HEK293 (cell line): ENCODE data around the gene TBX10.

Experiments used
- KLF10 ChIP-seq: fragments of 450-650 bp; IDR thresholded peaks from 2 replicates; pipeline ENCODE4 v1.5.1; 2018; ENCODE audit warnings: missing biosample characterization, mild to moderate bottlenecking, missing genetic modification characterization
- MEIS1 ChIP-seq: sonication (generic); formaldehyde crosslinking; IDR thresholded peaks from 2 replicates; pipeline ENCODE4 v1.8.1; 2022; ENCODE audit warnings: missing genetic modification reagents, mild to moderate bottlenecking, borderline replicate concordance
- TCF7L2 ChIP-seq: IDR thresholded peaks from 2 replicates; pipeline ENCODE4 v1.6.1; 2011; ENCODE audit warnings: low read depth, mild to moderate bottlenecking, inconsistent platforms, low read length, moderate library complexity, borderline replicate concordance
- TRIM28 ChIP-seq: IDR thresholded peaks from 2 replicates; pipeline ENCODE4 v1.6.1; 2011; ENCODE audit warnings: low read length, control low read depth, borderline replicate concordance
- YY1 ChIP-seq: fragments of 450-650 bp; formaldehyde crosslinking; IDR thresholded peaks from 2 replicates; pipeline ENCODE4 v1.5.1; 2018; ENCODE audit warnings: missing biosample characterization, missing genetic modification characterization
- ZNF2 ChIP-seq: fragments of 450-650 bp; formaldehyde crosslinking; IDR thresholded peaks from 2 replicates; pipeline ENCODE4 v1.5.1; 2016; ENCODE audit warnings: missing biosample characterization, missing genetic modification characterization
- ZNF530 ChIP-seq: fragments of 450-650 bp; formaldehyde crosslinking; IDR thresholded peaks from 2 replicates; pipeline ENCODE4 v1.5.1; 2016; ENCODE audit warnings: low read depth, missing biosample characterization, missing genetic modification characterization
- ZNF621 ChIP-seq: fragments of 450-650 bp; formaldehyde crosslinking; IDR thresholded peaks from 2 replicates; pipeline ENCODE4 v1.5.1; 2017; ENCODE audit warnings: missing biosample characterization, missing genetic modification characterization
- ZNF629 ChIP-seq: fragments of 450-650 bp; formaldehyde crosslinking; IDR thresholded peaks from 2 replicates; pipeline ENCODE4 v1.5.1; 2017; ENCODE audit warnings: missing biosample characterization, missing genetic modification characterization
- TF ChIP-seq, protein P1 (sequence below): fragments of 450-650 bp; formaldehyde crosslinking; IDR thresholded peaks from 2 replicates; pipeline ENCODE4 v1.5.1; 2016; ENCODE audit warnings: missing biosample characterization, missing genetic modification characterization
- TF ChIP-seq, protein P2 (sequence below): fragments of 450-650 bp; IDR thresholded peaks from 2 replicates; pipeline ENCODE4 v1.5.1; 2018; ENCODE audit warnings: missing biosample characterization, mild to moderate bottlenecking, missing genetic modification characterization
- TF ChIP-seq, protein P3 (sequence below): fragments of 450-650 bp; formaldehyde crosslinking; IDR thresholded peaks from 2 replicates; pipeline ENCODE4 v1.5.1; 2016; ENCODE audit warnings: missing biosample characterization, missing genetic modification characterization
- TF ChIP-seq, protein P4 (sequence below): fragments of 450-650 bp; formaldehyde crosslinking; IDR thresholded peaks from 2 replicates; pipeline ENCODE4 v1.5.1; 2016; ENCODE audit warnings: missing biosample characterization, missing genetic modification characterization

DNA sequence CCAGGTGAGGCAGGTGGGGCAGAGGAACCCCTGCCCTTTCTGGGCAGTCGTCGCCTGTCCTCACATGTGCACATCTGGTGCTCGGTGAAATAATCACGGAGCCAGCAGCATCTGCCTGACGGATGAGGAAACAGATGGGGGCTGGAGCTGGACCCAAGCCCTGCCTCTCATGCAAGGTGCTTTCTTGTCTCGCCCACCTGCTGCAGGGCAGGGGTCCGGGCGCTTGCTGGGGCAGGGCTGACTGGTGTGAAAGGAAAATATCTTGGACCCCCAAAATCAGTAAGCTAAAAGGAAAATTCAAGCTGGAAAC, 31.6 kb upstream of the TBX10 start:
- TF ChIP-seq, protein P1, sequence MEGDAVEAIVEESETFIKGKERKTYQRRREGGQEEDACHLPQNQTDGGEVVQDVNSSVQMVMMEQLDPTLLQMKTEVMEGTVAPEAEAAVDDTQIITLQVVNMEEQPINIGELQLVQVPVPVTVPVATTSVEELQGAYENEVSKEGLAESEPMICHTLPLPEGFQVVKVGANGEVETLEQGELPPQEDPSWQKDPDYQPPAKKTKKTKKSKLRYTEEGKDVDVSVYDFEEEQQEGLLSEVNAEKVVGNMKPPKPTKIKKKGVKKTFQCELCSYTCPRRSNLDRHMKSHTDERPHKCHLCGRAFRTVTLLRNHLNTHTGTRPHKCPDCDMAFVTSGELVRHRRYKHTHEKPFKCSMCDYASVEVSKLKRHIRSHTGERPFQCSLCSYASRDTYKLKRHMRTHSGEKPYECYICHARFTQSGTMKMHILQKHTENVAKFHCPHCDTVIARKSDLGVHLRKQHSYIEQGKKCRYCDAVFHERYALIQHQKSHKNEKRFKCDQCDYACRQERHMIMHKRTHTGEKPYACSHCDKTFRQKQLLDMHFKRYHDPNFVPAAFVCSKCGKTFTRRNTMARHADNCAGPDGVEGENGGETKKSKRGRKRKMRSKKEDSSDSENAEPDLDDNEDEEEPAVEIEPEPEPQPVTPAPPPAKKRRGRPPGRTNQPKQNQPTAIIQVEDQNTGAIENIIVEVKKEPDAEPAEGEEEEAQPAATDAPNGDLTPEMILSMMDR = no peak
- no peak for TF ChIP-seq MEIS1 (CRISPR knock-in tag)
- TF ChIP-seq TRIM28 = no peak
- TF ChIP-seq, protein P2, sequence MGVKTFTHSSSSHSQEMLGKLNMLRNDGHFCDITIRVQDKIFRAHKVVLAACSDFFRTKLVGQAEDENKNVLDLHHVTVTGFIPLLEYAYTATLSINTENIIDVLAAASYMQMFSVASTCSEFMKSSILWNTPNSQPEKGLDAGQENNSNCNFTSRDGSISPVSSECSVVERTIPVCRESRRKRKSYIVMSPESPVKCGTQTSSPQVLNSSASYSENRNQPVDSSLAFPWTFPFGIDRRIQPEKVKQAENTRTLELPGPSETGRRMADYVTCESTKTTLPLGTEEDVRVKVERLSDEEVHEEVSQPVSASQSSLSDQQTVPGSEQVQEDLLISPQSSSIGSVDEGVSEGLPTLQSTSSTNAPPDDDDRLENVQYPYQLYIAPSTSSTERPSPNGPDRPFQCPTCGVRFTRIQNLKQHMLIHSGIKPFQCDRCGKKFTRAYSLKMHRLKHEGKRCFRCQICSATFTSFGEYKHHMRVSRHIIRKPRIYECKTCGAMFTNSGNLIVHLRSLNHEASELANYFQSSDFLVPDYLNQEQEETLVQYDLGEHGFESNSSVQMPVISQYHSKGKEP = no peak
- TF ChIP-seq, protein P3, sequence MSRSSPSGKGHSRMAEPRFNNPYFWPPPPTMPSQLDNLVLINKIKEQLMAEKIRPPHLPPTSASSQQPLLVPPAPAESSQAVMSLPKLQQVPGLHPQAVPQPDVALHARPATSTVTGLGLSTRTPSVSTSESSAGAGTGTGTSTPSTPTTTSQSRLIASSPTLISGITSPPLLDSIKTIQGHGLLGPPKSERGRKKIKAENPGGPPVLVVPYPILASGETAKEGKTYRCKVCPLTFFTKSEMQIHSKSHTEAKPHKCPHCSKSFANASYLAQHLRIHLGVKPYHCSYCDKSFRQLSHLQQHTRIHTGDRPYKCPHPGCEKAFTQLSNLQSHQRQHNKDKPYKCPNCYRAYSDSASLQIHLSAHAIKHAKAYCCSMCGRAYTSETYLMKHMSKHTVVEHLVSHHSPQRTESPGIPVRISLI (tag by site-specific recombination) = no peak
- TF ChIP-seq, protein P4, sequence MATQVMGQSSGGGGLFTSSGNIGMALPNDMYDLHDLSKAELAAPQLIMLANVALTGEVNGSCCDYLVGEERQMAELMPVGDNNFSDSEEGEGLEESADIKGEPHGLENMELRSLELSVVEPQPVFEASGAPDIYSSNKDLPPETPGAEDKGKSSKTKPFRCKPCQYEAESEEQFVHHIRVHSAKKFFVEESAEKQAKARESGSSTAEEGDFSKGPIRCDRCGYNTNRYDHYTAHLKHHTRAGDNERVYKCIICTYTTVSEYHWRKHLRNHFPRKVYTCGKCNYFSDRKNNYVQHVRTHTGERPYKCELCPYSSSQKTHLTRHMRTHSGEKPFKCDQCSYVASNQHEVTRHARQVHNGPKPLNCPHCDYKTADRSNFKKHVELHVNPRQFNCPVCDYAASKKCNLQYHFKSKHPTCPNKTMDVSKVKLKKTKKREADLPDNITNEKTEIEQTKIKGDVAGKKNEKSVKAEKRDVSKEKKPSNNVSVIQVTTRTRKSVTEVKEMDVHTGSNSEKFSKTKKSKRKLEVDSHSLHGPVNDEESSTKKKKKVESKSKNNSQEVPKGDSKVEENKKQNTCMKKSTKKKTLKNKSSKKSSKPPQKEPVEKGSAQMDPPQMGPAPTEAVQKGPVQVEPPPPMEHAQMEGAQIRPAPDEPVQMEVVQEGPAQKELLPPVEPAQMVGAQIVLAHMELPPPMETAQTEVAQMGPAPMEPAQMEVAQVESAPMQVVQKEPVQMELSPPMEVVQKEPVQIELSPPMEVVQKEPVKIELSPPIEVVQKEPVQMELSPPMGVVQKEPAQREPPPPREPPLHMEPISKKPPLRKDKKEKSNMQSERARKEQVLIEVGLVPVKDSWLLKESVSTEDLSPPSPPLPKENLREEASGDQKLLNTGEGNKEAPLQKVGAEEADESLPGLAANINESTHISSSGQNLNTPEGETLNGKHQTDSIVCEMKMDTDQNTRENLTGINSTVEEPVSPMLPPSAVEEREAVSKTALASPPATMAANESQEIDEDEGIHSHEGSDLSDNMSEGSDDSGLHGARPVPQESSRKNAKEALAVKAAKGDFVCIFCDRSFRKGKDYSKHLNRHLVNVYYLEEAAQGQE (tag by site-specific recombination) = no peak
- no peak for TF ChIP-seq ZNF621 (tag by site-specific recombination)
- TF ChIP-seq KLF10 (tag by site-specific recombination) = no peak
- TF ChIP-seq TCF7L2 = no peak
- TF ChIP-seq ZNF629 (tag by site-specific recombination) = no peak
- no peak for TF ChIP-seq ZNF530 (tag by site-specific recombination)
- no peak for TF ChIP-seq ZNF2 (tag by site-specific recombination)
- no peak for TF ChIP-seq YY1 (tag by site-specific recombination)
